ENCODE measurements around the gene GFOD2.
"Not testable (repeated sequence)": the region's sequence is repeated elsewhere in the genome, so short reads cannot be mapped to it uniquely, and the experiment has no call there.

GFOD2 gene, protein sequence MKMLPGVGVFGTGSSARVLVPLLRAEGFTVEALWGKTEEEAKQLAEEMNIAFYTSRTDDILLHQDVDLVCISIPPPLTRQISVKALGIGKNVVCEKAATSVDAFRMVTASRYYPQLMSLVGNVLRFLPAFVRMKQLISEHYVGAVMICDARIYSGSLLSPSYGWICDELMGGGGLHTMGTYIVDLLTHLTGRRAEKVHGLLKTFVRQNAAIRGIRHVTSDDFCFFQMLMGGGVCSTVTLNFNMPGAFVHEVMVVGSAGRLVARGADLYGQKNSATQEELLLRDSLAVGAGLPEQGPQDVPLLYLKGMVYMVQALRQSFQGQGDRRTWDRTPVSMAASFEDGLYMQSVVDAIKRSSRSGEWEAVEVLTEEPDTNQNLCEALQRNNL

DNA sequence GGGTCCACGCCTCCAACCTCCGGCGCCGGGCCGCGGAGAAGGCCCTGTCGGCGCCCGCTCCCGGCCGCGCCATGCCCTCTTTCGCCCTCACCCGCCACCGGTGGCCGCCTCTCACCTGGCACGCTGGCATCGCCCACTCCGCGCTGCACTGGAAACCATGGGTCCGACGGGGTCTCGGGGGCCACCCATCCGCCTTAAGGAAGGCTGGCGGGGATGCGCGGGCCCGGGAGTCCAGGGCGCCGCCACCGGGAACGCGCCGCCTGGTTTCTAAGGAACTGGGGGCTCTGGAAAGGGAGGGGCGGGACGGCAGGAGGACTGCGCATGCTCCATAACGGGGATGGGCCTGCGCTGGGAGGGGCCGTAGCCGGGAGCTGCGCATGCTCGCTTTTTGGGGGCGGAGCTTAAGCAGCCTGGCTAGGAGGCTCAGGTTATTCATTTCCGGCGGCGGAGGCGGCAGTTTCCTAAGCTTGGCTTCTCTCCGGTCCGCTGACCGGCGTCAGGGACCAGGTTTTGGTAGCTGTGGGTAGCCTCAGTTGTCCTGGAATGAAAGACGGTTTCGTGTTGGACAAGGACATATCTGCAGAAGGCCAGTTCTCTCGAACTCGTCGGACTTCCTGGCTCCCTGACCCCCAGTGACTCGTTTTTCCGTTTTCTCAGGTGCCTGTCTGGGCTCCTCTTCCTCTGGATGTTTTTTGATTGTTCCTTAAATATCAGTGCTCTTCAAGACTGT is at the start of gene GFOD2:
Gene GFOD2, minus strand, starts transcription at position 269 of the 730 bp plus-strand sequence. CDS start 33,601 bp downstream, outside the sequence.
- peak; percentile 99 for DNase-seq

DNA sequence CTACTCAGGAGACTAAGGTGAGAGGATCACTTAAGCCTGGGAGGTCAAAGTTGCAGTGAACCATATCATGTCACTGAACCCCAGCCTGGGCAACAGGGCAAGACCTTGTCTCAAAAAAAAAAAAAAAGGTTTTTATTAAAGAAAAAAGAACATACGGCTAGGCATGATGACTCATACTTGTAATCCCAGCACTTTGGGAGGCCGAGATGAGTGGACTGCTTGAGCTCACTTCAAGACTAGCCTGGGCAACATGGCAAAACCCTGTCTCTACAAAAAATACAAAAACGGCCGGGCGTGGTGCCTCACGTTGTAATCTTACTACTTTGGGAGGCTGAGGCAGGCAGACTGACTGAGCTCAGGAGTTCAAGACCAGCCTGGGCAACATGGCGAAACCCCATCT is 48.8 kb upstream of the GFOD2 start:
- no peak for DNase-seq

DNA sequence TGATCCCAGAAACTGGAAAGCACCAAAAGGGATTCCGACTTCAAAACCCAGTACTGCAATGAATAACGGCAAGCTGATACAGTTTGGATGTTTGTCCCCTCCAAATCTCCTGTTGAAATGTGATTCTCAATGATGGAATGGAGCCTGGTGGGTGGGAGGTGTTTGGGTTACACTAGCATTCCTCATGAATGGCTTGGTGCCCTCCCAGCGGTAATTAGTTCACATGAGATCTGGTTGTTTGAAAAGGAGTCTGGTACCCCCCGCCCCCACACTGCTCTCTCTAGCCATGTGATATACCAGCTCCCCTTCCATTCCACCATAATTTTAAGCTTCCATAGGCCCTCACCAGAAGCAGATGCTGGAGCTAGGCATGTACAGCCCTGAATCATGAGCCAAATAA is 47.2 kb upstream of the GFOD2 start:
- DNase-seq: no peak

DNA sequence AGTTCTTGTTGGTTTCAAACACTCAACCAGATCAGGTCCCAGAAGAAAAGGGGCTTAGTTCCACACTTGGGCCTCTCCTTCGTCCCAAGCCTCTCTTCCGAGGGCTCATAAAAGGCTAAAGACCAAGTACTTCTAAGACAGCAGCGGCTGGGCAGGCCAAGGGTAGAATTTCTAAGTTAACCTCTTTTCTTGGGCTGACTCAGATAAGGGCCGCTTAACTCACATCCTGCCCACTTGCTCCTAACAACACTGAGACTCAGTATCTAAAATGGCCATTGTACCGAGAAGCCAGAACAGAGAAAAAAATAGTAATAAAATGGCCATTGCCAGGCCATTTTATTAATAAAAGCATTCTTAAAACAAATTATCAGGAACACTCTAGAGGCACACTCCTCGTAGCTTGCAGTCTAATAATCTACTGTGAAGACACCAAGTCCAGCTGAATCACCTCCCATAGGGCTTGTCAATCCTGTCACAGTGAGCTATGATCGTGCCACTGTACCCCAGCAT is 45.1 kb upstream of the GFOD2 start:
- DNase-seq: no peak

GRCh38 chr16:67763066-67763465 is 44.0 kb upstream of the GFOD2 start:
- no peak for DNase-seq

DNA sequence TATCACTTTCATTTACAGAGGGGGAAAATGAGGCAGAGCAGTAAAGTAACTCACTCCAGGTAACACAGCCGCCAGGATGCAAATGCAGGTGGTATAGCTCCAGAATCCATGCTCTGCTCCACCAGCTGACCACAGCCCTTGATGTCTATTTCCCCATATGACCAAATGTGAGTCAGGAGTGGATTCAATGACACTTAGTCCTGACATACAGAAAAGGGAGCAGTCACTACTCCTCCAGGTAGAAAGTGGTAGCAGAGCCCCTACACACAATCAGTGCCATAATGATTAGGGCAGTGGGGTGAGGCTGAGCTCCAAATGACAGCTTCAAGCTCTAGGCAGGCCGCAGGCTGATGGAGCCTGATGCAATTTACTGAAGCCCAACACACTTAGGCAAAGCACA is 43.3 kb upstream of the GFOD2 start:
- DNase-seq: no peak

DNA sequence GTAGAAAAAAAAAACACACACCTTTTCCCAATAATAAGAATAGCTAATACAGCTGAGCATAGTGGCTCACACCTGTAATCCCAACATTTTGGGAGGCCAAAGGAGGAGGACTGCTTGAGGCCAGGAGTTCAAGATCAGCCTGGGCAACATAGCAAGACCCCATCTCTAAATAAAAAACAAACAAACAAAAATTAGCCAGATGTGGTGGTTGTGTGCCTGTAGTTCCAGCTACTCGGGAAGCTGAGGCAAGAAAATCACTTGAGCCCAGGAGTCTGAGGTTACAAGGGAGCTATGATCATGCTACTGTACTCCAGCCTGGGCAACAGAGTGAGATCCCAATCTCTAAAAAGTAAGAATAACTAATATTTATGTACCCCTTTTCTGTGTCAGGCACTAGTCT is 42.8 kb upstream of the GFOD2 start:
- DNase-seq: no peak

DNA sequence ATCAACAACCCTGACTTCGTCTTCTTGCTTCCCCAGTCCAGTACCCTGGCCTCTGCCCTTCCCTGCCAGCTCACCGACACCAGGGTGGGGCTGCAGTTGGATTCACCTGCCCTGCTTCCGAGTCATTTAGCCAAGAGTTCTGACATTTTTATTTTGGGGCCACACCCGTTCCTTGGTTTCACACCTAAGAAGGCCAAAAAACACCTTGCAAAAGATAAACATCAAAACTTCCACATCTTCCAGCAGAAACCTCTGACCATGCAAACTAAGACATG is 41.8 kb upstream of the GFOD2 start:
- DNase-seq: no peak

- DNase-seq: no peak
Observed at GRCh38 chr16:67760206-67760955, 41.3 kb upstream of the GFOD2 start.

DNA sequence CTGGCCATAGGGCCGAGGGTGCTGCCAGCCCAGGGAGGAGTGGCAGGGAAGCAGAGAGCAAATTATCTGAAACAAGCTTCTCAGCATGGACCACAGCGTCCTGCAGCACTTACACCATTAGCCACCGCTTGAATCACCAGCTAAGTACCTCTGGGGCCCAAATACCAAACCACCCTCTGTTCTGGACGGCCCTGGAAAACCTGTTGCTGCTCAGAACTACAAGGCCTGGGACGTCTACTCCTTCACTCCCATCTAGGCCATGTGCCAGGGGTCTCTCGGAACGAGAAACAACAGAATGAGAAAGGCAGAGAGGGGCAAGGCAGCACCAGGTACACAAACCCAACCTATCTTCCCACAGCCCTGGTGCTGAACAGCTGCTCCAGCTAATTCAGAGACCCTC is 39.9 kb upstream of the GFOD2 start:
- no peak for DNase-seq

DNA sequence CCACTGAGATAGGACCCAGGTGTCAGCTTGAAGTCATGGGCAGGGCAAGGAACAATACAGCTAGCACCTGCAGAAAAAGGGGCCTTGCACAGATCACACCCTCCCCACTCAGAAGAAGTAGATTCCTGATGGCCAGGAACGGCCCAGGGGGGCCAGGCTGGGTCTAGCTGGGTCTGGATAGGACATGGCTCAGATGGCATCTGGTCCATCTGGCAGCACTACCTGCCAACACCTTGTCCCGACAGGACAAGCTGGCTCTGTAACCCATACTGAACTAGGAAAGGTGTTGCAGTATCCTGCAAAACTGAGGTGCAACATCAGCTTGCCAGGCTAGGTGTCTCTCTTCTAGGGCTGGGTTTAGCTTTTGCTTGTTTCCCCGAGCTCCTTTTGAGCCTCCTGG is 38.9 kb upstream of the GFOD2 start:
- no peak for DNase-seq

DNA sequence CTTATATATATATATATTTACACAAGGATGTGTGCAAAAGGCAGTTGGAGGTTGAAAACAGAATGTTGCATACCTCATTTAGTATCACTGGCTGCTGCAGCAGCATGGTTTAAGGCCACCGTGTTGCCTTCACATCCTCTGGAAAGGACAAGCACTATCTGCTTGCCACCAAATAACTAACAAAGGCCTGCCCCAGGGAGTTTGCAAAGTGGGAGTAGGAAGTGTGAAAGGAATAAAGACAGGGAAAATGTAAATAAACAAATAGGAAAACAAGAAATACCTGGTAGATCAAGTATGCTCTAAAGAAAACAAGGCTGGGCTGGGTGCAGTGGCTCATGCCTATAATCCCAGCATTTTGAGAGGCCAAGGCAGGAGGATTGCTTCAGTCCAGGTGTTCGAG is 33.5 kb upstream of the GFOD2 start:
- no peak for DNase-seq

DNA sequence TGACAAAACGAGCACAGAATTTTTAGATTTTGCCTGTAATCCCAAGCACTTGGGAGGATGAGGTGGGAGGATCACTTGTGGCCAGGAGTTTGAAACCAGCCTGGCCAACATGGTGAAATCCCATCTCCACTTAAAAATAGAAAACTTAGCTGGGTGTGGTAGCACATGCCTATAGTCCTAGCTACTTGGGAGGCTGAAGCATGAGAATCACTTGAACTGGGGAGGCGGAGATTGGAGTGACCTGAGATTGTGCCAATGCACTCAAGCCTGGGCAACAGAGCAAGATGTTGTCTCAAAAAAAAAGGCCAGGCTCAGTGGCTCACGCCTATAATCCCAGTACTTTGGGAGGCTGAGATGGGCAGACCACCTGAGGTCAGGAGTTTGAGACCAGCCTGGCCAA is 32.2 kb upstream of the GFOD2 start:
- not testable (repeated sequence) for DNase-seq

DNA sequence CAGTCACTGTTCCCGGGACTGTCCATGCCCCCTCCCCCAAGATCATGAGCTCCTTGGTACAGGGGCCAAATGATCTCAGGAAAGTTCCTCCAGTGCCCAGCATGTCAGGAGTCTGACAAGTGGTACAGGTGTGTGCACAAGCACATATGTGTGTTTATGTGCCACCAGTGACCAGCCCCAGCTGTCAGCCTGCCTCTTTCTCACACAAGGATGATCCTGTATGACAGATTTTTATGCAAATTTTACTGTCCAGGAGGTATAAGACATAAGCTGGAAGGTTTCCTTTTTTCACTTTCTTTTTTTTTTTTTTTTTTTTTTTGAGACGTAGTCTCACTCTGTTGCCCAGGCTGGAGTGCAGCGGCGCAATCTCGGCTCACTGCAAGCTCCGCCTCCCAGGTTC is 31.4 kb upstream of the GFOD2 start:
- no peak for DNase-seq

DNA sequence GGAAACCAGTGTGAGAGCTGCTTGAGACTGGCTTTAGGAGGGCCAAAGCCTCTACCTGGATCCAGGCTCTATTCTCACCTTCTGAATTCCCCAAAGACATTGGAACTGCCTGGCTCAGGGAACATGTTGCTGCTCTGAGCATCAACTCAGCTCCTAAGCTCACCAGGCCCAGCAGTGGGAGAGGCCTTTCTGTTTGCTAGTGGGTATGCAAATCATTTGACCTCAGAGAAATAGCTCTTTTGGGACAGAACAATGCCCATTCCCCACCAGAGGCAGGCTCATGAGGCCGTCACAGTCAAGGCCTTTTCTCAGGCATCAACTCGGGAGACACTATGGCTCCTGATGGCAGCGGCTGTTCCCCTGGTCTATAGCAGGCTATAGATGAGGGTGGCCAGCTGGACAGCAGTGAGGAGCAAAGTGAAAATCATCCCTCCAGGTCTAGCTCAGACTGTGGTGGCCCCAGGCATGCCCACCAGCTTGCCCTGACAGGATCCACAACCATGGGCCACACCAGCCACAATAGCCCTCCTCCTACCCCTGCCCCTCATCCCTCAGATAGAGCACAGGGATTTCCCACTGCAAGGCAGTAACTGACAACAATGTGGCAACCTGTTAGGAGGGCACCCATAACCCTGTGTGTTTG is 30.4 kb upstream of the GFOD2 start:
- DNase-seq: no peak

GRCh38 chr16:67748834-67749233 is 29.7 kb upstream of the GFOD2 start:
- no peak for DNase-seq

- no peak for DNase-seq
Observed at GRCh38 chr16:67746846-67747245, 27.7 kb upstream of the GFOD2 start.

DNA sequence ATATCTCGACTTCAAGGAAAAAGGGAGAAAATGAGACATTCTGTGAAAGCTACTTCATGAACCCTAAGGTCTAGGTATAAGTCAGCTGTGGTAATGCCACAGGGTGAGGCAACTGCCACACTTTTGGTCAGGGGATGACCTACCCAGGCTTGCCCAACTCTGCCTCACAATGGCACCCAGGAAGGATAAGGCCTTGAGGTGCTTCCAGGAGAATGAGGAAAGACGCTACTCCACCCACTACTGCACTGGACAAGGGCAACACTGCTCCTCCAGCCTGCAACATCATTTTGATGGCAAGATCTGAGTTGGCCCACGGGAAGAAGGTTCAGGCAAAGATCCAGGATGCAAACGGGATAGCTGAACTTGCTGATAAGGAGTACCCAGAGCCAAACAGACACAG is 22.0 kb upstream of the GFOD2 start:
- no peak for DNase-seq

DNA sequence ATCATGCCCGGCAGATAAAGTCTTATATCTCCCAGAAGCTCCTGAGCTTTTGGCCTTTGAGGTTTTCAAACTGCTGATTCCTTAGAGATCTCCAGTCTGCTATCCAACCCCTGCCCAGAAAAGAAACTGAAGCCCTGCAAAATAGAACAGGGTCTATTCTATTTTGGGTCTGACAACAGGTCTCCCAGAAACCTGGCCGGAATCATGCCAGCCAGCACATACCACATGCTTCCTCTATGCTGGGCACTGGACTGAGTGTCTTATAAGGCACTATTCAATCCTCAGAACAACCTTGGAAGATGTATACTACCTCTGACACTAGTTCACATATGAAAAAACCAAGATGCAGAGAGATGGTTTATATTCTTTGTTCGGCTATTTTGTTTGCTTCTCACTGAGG is 21.3 kb upstream of the GFOD2 start:
- no peak for DNase-seq

DNA sequence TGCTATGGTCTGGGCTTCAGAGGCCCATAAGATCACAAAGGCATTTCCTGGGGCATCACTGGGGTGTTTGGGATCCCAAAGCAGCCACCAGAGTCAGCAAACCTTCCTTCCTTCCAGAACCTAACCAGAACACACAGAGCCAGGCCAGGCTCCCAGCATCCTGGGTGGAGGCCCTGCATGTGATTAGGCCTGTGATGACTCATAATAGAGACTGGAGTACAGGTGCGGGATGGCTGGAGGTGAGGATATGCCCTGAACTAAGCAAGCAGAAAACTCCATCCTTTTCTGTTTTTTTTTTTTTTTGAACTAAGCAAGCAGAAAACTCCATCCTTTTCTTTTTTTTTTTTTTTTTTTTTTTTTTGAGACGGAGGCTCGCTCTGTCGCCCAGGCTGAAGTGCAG is 17.7 kb upstream of the GFOD2 start:
- no peak for DNase-seq

DNA sequence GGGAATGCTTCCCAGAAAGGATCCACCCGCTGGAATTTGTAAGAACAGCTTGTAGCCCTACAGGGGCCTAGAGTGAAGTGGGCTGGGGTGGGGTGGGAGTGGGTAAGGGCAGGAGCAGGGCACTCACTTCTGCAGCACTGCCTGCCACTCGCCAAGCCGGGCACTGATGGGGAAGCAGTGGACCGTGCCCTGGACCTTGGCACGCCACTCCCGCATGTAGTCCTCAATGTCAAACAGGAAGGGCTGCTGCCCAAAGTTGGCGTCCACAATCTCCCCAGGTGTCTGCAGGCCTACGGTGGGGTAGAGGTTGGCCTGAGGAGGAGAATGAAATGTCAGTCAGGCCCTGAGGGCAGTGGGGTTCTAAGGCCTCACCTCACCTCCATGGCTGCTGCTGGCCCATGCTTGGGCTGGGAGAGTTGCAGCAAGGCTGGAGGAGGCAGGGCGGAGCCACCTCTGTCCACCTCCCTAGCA is 15.7 kb upstream of the GFOD2 start:
- no peak for DNase-seq

GRCh38 chr16:67733734-67734470 is 14.8 kb upstream of the GFOD2 start:
- DNase-seq: no peak

GRCh38 chr16:67731753-67732095 is 12.6 kb upstream of the GFOD2 start:
- no peak for DNase-seq
